HG03565 (cell line): Measurements from ENCODE around the gene KANK2.

Experiments used
- ATAC-seq: cut with Tn5 transposase; IDR thresholded peaks from one replicate; pipeline ENCODE4 v1.9.1; 2021; ENCODE audit warnings: mild to moderate bottlenecking, moderate library complexity; ENCODE audit not compliant: unreplicated experiment

KANK2 gene

GRCh38 chr19:11226716-11227166, 29.4 kb upstream of the KANK2 start:
- no peak for ATAC-seq

GRCh38 chr19:11225815-11226214, 28.5 kb upstream of the KANK2 start:
- ATAC-seq = no peak

GRCh38 chr19:11225172-11225571, 27.8 kb upstream of the KANK2 start:
- no peak for ATAC-seq

DNA sequence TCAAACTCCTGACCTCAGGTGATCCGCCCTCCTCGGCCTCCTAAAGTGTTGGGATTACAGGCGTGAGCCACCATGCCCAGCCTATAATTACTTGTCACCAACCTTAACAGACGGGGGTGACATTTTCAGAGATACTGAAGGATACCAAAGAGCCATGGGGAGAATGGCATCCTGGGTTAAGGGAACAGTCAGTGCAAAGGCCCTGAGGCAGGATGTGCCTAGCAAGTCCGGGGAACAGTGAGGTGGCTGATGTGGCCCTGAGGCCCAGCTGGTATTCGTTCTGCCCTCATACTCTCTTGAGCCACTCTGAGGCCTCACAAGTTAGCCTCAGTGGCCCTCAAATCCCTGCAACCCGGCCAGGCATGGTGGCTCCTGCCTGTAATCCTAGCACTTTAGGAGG, 27.1 kb upstream of the KANK2 start:
- ATAC-seq = no peak

GRCh38 chr19:11223200-11223599, 25.9 kb upstream of the KANK2 start:
- no peak for ATAC-seq

DNA sequence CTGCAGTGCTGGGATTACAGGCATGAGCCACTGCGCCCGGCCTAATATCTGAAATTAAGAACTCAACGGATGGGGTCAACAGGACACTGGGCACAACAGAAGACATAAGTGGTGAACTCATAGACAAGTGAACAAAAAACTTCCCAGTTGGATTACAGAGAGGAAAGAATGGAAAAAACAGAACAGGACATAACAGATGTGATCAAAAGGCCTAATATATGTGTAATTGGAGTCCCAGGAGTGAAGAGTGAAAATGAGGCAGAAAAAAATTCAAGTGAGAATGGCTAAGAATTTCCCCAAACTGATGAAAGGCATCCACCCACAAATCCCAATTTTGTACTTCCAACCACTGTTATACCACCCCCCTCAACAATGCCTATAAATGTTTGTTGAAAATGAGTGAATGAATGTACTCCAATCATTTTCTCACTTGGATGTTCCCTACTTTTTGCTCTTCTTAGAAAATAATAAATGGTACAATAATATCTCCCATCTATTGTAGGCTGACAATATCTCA, 23.8 kb upstream of the KANK2 start:
- ATAC-seq = no peak

DNA sequence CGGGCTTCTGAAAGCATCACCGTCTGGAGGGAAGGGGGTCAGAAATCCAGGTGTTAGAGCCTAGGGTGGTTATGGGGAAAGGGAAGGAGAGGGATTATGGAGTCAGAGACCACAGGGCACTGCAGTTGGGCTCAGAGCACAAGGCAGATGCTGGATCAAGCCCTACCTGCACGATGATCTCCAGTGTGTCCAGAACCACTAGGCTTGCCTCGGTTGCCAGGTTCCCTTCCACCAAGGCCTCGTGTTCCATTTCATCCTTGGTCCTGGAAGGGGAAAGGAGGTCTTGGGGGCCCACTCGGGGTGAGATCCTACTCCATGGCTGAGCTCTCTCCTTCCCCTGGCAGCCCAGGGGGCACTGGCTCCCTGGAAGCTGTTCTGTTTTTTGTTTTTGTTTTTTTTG, 17.0 kb upstream of the KANK2 start:
- ATAC-seq = no peak

DNA sequence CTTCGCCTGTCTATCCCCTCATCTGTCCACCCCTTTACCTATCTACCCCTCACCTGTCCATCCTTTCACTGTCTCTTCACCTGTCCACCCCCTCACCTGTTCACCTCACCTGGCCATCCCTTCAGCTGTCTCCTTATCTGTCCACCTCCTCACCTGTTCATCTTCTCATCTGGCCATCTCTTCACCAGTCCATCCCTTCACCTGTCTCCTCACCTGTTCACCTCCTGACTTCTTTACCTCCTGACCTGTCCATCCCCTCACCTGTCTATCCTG, 13.2 kb upstream of the KANK2 start:
- no peak for ATAC-seq

DNA sequence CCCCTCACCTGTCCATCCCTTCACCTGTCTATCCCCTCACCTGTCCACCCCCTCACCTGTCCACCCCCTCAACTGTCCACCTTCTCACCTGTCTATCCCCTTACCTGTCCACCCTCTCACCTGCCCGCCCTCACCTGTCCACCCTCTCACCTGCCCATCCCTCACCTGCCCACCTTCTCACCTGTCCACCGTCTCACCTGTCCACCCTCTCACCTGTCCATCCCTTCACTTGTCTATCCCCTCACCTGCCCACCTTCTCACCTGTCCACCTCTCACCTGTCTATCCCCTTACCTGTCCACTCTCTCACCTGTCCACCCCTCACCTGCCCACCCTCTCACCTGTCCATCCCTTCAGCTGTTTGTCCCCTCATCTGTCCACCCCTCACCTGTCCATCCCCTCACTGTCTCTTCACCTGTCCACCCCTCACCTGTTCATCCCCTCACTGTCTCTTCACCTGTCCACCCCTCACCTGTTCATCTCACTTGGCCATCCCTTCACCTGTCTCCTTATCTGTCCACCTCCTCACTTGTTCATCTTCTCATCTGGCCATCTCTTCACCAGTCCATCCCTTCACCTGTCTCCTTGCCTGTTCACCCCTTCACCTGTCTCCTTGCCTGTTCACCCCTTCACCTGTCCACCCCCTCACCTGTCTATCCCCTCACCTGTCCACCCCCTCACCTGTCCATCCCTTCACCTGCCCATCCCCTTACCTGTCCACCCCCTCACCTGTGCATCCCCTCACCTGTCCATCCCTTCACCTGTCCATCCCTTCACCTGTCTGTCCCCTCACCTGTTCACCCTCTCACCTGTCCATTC, 12.7 kb upstream of the KANK2 start:
- ATAC-seq = no peak

DNA sequence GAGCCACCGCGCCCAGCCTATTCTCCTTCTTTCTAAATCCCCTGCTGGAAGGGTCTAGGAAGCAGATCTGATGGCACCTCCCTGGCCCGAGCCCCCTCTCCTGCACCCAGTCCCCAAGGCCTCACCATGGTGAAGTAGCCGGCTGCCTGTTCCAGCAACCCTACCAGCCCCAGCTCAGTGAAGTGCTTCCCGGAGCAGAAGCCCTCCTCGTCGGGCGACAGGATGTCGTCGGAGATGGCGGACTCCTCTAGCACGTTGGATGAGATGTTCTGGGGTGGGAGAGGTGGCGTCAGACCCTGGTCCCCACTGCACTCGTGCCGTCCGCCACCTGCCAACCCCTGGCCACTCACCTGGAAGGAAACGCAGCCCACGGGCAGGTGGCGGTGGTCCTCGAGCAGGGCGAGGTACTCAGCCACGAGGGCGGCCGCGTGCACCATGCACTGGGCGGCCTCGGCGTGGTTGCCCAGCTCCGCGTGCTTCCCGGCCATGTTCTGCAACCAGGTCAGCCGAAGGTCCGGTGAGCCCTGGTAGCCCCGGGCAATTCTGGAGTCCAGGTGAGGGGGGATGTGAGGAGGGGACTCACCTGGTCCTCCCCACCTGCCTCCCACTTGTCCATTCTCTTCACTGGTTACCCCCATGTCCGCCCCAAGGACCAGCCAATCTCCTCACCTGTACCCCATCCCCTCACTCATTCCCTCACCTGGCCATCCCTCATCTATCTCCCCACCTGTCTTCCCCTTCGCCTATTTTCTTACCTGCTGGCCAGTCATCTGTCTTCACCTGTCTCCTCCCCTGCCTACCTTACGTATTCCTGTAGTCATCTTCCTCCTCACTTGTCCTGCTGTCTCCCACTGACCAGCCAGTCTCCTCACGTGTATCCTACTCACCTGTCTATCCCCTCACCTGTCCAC, 11.5 kb upstream of the KANK2 start:
- no peak for ATAC-seq

DNA sequence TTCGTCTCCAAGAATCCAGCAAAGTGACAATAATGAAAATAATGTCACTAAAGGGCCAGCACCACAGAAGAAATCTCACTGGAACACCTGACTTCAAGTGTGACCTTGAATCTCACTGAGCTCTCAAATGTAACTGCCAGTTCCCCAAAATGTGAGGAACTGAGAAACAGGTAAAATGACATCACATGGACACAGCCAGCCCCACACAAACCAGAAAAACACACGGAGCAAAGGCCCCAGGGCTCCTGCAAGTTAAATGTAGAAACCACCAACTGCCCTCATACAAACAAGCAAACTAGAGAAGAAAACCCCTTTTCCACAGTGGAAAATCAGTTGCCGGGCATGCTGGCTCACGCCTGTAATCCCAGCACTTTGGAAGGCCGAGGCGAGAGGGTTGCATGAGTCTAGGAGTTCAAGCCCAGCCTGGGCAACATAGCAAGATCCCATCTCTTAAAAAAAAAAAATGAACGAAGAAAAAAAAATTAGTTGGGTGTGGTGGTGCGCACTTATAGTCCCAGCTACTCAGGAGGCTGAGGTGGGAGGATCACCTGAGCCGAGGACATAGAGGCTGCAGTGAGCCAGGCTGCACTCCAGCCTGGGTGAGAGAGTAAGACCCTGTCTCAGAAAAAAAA, 8.7 kb upstream of the KANK2 start:
- ATAC-seq = no peak

DNA sequence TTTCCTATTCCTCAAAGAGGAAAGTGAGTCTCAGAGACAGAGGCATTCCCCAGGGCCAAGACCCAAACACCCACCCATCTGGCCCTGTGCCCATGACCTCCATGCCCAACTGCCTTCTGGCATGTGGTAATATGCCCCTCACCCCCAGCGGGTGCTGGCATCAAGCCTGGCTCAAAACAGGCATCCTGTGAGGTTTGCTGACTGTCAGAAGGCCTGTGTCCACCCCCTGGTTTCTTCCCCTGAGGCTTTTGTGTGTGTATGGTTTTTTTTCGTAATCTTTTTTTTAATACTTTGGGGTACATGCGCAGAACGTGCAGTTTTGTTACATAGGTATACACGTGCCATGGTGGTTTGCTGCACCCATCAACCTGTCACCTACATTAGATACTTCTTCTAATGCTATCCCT, 7.6 kb upstream of the KANK2 start:
- no peak for ATAC-seq

- no peak for ATAC-seq
Observed at GRCh38 chr19:11204076-11204602, 6.8 kb upstream of the KANK2 start.

- no peak for ATAC-seq
Observed at GRCh38 chr19:11203194-11204075, 6.1 kb upstream of the KANK2 start.

DNA sequence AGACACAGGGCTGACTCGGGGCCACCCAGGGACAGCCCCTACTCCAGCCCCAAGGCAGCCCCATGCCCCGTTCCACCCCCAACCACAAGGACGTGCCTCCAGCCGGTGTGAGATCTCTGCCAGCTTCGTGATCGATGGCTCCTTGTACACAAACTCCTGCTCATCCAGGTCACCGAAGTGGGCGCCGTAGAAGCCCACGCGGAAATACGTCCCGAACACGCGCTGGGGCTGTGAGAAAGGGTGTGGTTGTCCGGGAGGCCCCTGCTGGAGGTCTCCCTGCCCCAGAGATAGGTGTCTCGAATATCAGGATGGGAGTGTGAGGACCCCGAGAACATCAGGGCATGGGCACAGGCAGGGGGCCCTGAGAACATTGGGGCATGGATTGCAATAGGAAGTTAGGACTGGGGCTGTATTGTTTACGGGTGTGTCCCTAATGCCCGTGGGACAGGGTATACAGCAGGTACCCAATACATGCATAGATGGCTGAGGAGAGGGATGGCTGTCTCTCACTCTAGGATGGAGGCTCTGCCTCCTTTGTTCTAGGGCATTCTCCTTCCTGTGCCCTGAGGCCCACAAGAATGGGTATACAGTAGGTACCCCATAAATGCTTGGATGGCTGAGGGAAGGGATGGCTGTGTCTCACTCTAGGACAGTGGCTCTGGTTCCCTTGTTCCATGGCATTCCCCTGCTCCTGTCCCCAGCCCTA, 5.3 kb upstream of the KANK2 start:
- ATAC-seq = no peak

DNA sequence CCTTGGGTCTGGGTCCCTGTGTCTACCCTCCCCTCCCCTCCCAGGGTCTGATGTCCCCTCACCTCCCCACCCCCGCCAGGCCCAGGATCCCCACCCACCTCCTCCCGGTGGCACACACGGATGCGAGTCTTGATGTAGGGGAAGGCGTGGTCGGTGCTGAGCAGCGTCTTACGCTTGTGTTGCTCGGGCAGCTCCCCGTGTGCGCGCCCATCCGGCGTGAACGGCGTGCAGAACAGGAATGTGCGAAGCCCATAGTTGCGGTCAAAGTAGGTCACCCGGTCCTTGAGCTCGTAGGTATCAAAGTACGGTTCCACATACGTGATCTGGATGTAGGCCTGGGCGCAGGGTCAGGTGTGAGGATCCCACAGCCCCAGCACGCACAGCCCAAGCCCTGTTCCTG, 4.4 kb upstream of the KANK2 start:
- ATAC-seq = no peak

GRCh38 chr19:11200931-11201330, 3.6 kb upstream of the KANK2 start:
- no peak for ATAC-seq

GRCh38 chr19:11200015-11200574, 2.8 kb upstream of the KANK2 start:
- ATAC-seq = no peak

GRCh38 chr19:11199517-11199916, 2.2 kb upstream of the KANK2 start:
- no peak for ATAC-seq
